Measurements from ENCODE around the gene IRS1. TPM values are rescaled to one million over a fixed set of nuclear protein-coding genes. Genes with fewer than 3 reads are reported as not detected.

The IRS1 gene
- polyA plus RNA-seq, 2 of the 4 experiments (the other 2 are of a cell fraction) = 10.4 to 13.9 TPM

DNA sequence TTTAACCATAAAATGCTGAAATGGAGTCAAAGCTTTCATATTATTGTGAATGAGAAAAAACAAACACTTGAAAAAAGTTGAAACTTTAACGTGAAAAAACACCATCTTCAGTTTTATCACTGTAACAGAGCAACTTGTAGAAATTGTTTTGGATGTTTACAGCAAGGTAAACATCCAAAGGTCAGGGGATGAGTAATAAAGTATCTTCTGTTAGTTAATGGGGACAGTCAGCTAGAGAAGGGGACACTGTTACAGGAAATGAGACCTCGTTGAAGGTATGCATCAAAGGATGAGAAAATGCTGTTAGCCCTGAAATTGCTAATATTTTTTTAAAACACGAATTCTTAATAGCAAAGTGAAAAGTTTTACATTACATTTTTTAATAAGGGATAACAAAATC lies 39.1 kb upstream of the IRS1 start:
- ChIA-PET POLR2A (interaction anchor here (1.0 kb wide), 1 partner anchor 14 kb away, joined by 3 read pairs; no protein-coding TSS in a partner anchor), CTCF (interaction anchor here (1.2 kb wide), 1 partner anchor 36 kb away, joined by 4 read pairs; no protein-coding TSS in a partner anchor)
- WGBS (ENCODE audit: missing lambda C conversion rate) = 4% methylated on average over 3 of the region's 3 CpGs
- Histone ChIP-seq H3K4me1 (peaks cover 38% of the 10 kb centered on the region), H3K4me2 (peak overlapping the region; percentile 99), H3K27ac (0 out of 6 replicates have a peak overlapping the region, but pooled peaks of 1 of the 2 experiments have one; percentile 13), H3K4me3 (no peak overlapping the region; the same call in 2 of the 3 replicates), H3K9me3 (peaks cover 2% of the 10 kb centered on the region; the same call in 1 of the 3 replicates)
- no peak for TF ChIP-seq NR3C1 (IDR thresholded peaks at IDR 0.05)
- no peak for TF ChIP-seq FOSB (CRISPR knock-in tag; IDR thresholded peaks at IDR 0.05)
- TF ChIP-seq PHF8 (IDR thresholded peaks at IDR 0.05; ENCODE audit: borderline replicate concordance, low read depth) = no peak
- TF ChIP-seq RNF2 (IDR thresholded peaks at IDR 0.05; ENCODE audit: borderline replicate concordance, low read depth) = no peak
- TF ChIP-seq, protein P1, sequence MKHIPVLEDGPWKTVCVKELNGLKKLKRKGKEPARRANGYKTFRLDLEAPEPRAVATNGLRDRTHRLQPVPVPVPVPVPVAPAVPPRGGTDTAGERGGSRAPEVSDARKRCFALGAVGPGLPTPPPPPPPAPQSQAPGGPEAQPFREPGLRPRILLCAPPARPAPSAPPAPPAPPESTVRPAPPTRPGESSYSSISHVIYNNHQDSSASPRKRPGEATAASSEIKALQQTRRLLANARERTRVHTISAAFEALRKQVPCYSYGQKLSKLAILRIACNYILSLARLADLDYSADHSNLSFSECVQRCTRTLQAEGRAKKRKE (CRISPR knock-in tag; IDR thresholded peaks at IDR 0.05; ENCODE audit: low read depth) = no peak
- no peak for TF ChIP-seq NFE2L2 (conservative IDR thresholded peaks at IDR 0.05; ENCODE audit: low read length)
- no peak for TF ChIP-seq NPAS2 (CRISPR knock-in tag; IDR thresholded peaks at IDR 0.05; ENCODE audit: borderline replicate concordance)
- no peak for TF ChIP-seq SREBF2 (IDR thresholded peaks at IDR 0.05)
- no peak for TF ChIP-seq MAX (IDR thresholded peaks at IDR 0.05)
- TF ChIP-seq EHMT2 (IDR thresholded peaks at IDR 0.05; ENCODE audit: low read depth) = no peak
- TF ChIP-seq HOXB5 (CRISPR knock-in tag; IDR thresholded peaks at IDR 0.05) = no peak
- TF ChIP-seq POLR2AphosphoS2 (conservative IDR thresholded peaks at IDR 0.05; ENCODE audit: low read length) = no peak
- no peak for TF ChIP-seq RCOR1 (IDR thresholded peaks at IDR 0.05; ENCODE audit: low read depth, low read length)
- no peak for TF ChIP-seq RFX5 (IDR thresholded peaks at IDR 0.05)
- no peak for TF ChIP-seq HDAC2 (IDR thresholded peaks at IDR 0.05)
- TF ChIP-seq CEBPB (IDR thresholded peaks at IDR 0.05) = no peak
- FAIRE-seq (no peak), DNase-seq (ENCODE audit: low read depth in 1 of 2, low spot score in 1 of 2) (no peak), ATAC-seq (no peak)

DNA sequence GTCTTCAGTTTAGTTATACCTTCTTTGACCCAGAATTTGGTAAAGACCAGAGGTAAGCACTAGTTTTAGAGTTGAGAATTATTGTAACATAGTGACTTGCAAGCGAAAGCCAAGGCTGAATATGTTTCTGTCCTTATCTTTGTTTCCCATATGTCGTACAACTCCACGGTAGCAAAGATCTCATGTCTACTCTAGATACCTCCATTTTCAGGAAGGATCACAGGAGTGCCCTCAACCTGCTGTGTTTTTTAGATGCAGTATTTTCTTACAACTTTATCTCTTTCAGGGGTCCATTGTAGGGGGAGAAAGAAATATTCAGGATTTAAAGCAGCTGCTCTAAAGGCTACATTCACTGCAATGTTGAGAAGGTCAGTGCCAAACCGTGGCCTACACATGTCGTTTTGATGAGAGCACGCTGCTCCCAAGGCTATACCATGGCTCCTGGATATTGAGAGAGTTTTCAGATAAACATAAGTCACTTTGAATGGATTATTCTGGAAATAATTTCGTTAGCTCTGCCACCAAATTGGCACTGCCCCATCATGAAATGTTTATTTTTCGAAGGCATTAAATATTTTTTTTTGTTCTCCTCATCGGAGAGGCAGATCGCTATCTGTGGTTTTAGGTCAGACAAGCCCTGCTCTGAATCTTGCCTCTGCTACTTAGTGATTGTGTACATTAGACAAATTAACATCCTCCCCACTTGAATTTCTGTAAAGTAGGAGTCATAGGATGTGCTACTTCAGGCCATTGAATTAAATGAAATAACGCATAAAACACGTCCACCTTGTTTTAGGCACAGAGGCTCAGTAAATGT lies 38.4 kb upstream of the IRS1 start:
- ATAC-seq (no peak), FAIRE-seq (no peak), DNase-seq (ENCODE audit: low read depth in 1 of 2, low spot score in 1 of 2) (no peak)
- H3K4me3 ChIP-seq = no peak overlapping the region; the same call in 2 of the 3 replicates
- peak overlapping the region; percentile 13 to 100; a peak in 4 of 6 replicates for H3K27ac ChIP-seq
- 88% methylated on average over 12 of the region's 12 CpGs for WGBS (ENCODE audit: missing lambda C conversion rate)
- ChIA-PET CTCF (interaction anchor here (1.2 kb wide), 1 partner anchor 35 kb away, joined by 4 read pairs; no protein-coding TSS in a partner anchor), POLR2A (interaction anchor here (1.0 kb wide), 1 partner anchor 15 kb away, joined by 3 read pairs; no protein-coding TSS in a partner anchor)
- peaks cover 41% of the 10 kb centered on the region for H3K4me1 ChIP-seq
- H3K9me3 ChIP-seq = peaks cover 2% of the 10 kb centered on the region; the same call in 1 of the 3 replicates
- no peak for TF ChIP-seq KDM1A (IDR thresholded peaks at IDR 0.05; ENCODE audit: low read depth)
- no peak for TF ChIP-seq HEYL (CRISPR knock-in tag; IDR thresholded peaks at IDR 0.05)
- TF ChIP-seq FOSL2 (IDR thresholded peaks at IDR 0.05) = no peak
- TF ChIP-seq FOSL2 (CRISPR knock-in tag; IDR thresholded peaks at IDR 0.05) = no peak
- TF ChIP-seq RARB (CRISPR knock-in tag; IDR thresholded peaks at IDR 0.05) = no peak
- TF ChIP-seq FOSB (CRISPR knock-in tag; IDR thresholded peaks at IDR 0.05) = no peak
- TF ChIP-seq HOXA7 (CRISPR knock-in tag; IDR thresholded peaks at IDR 0.05) = no peak
- peak overlapping the region; percentile 99 for H3K4me2 ChIP-seq

DNA sequence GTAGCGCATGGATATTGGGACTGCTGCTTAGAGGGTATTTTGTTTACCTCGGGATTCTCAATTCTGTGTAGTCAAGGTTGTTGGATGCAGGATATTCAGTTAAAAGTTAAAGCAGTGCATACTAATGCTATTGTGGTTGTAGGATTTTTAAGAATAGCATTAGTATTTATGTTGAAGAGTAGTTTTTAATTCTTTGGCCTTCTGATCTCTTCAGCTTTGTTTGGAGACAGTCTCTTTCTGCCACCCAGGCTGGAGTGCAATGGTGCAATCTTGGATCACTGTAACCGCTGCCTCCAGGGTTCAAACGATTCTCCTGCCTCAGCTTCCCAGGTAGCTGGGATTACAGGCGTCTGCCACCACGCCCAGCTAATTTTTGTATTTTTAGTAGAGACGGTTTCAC lies 37.7 kb upstream of the IRS1 start:
- H3K27ac ChIP-seq = peak overlapping the region; percentile 97 to 100
- CTCF ChIA-PET = interaction anchor here (1.2 kb wide), 1 partner anchor 35 kb away, joined by 4 read pairs; no protein-coding TSS in a partner anchor
- TF ChIP-seq RFX5 (IDR thresholded peaks at IDR 0.05) = no peak
- TF ChIP-seq CHD4 (IDR thresholded peaks at IDR 0.05; ENCODE audit: borderline replicate concordance) = no peak
- no peak for TF ChIP-seq CEBPB (IDR thresholded peaks at IDR 0.05)
- TF ChIP-seq, protein P2, sequence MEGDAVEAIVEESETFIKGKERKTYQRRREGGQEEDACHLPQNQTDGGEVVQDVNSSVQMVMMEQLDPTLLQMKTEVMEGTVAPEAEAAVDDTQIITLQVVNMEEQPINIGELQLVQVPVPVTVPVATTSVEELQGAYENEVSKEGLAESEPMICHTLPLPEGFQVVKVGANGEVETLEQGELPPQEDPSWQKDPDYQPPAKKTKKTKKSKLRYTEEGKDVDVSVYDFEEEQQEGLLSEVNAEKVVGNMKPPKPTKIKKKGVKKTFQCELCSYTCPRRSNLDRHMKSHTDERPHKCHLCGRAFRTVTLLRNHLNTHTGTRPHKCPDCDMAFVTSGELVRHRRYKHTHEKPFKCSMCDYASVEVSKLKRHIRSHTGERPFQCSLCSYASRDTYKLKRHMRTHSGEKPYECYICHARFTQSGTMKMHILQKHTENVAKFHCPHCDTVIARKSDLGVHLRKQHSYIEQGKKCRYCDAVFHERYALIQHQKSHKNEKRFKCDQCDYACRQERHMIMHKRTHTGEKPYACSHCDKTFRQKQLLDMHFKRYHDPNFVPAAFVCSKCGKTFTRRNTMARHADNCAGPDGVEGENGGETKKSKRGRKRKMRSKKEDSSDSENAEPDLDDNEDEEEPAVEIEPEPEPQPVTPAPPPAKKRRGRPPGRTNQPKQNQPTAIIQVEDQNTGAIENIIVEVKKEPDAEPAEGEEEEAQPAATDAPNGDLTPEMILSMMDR (IDR thresholded peaks at IDR 0.05) = no peak
- TF ChIP-seq EHF (CRISPR knock-in tag; IDR thresholded peaks at IDR 0.05) = no peak
- no peak for TF ChIP-seq HOXB5 (CRISPR knock-in tag; IDR thresholded peaks at IDR 0.05)
- DNase-seq (ENCODE audit: low read depth in 1 of 2, low spot score in 1 of 2) = no peak
- no peak for ATAC-seq
- POLR2A ChIA-PET = no interaction called here
- peak overlapping the region; percentile 72 for H3K4me3 ChIP-seq
- FAIRE-seq = no peak
- peaks cover 2% of the 10 kb centered on the region; the same call in 1 of the 3 replicates for H3K9me3 ChIP-seq
- peaks cover 41% of the 10 kb centered on the region for H3K4me1 ChIP-seq
- peak overlapping the region; percentile 99 for H3K4me2 ChIP-seq
- 91% methylated on average over 7 of the region's 7 CpGs for WGBS (ENCODE audit: missing lambda C conversion rate)
